NCI-H1694 treated with DMSO at 0.1 percent for 48 hours (cell line): ENCODE data around the gene ZBTB20.
"Not testable (repeated sequence)": the region's sequence is repeated elsewhere in the genome, so short reads cannot be mapped to it uniquely, and the experiment has no call there.

ENCODE experiments used
- DNase-seq: peaks from one replicate; lab custom pipeline; 2025; lab: John Stamatoyannopoulos, UW

ZBTB20 gene

GRCh38 chr3:114831861-114832260, 315.2 kb downstream of the ZBTB20 start:
- no peak for DNase-seq

- no peak for DNase-seq
Measured at GRCh38 chr3:114830652-114831051, 316.4 kb downstream of the ZBTB20 start.

GRCh38 chr3:114829783-114830182, 317.3 kb downstream of the ZBTB20 start:
- DNase-seq = no peak

- DNase-seq = peak; percentile 73
Measured at GRCh38 chr3:114827495-114827894, 319.6 kb downstream of the ZBTB20 start.

- no peak for DNase-seq
Measured at GRCh38 chr3:114824014-114824413, 323.1 kb downstream of the ZBTB20 start.

- no peak for DNase-seq
Measured at GRCh38 chr3:114823061-114823460, 324.0 kb downstream of the ZBTB20 start.

- no peak for DNase-seq
Measured at GRCh38 chr3:114816052-114816451, 331.0 kb downstream of the ZBTB20 start.

- not testable (repeated sequence) for DNase-seq
Measured at GRCh38 chr3:114812541-114813238, 334.4 kb downstream of the ZBTB20 start.

GRCh38 chr3:114809668-114810413, 337.2 kb downstream of the ZBTB20 start:
- no peak for DNase-seq

GRCh38 chr3:114804099-114804498, 343.0 kb downstream of the ZBTB20 start:
- no peak for DNase-seq

GRCh38 chr3:114803042-114803695, 343.9 kb downstream of the ZBTB20 start:
- DNase-seq = no peak

- DNase-seq = no peak
Measured at GRCh38 chr3:114800272-114801031, 346.6 kb downstream of the ZBTB20 start.

- DNase-seq = no peak
Measured at GRCh38 chr3:114799816-114800215, 347.3 kb downstream of the ZBTB20 start.

GRCh38 chr3:114796796-114797195, 350.3 kb downstream of the ZBTB20 start:
- no peak for DNase-seq

GRCh38 chr3:114794894-114795630, 352.0 kb downstream of the ZBTB20 start:
- no peak for DNase-seq

GRCh38 chr3:114792159-114792918, 354.7 kb downstream of the ZBTB20 start:
- DNase-seq = no peak

- DNase-seq = no peak
Measured at GRCh38 chr3:114790752-114791151, 356.3 kb downstream of the ZBTB20 start.

- DNase-seq = no peak
Measured at GRCh38 chr3:114789803-114790202, 357.3 kb downstream of the ZBTB20 start.

GRCh38 chr3:114775395-114775794, 371.7 kb downstream of the ZBTB20 start:
- no peak for DNase-seq

- DNase-seq = no peak
Measured at GRCh38 chr3:114770874-114771273, 376.2 kb downstream of the ZBTB20 start.

- no peak for DNase-seq
Measured at GRCh38 chr3:114764056-114764492, 383.0 kb downstream of the ZBTB20 start.
